OCI-LY3 (cell line): ENCODE results near the gene LAMTOR2.

ENCODE experiments used
- CTCF ChIP-seq: fragments of 200-600, 300-600 bp; sonication (generic); IDR thresholded peaks from 2 replicates; pipeline ENCODE4 v1.5.1; 2014; ENCODE audit warnings: antibody characterized with exemption, low read length, low read depth
- EZH2phosphoT487 ChIP-seq: fragments of 200-600 bp; shearing (Covaris generic); IDR thresholded peaks from 2 replicates; pipeline ENCODE4 v1.6.1; 2018; ENCODE audit warnings: antibody characterized with exemption, mixed run types, low read depth

- TF ChIP-seq CTCF = peak; percentile 55
- no peak for TF ChIP-seq EZH2phosphoT487
Observed at GRCh38 chr1:156053768-156054499, 648 bp upstream of the LAMTOR2 start, which contains the start of gene UBQLN4.
